Activated CD8-positive, alpha-beta memory T cell treated with anti-CD3 and anti-CD28 coated beads, Interleukin-2, amount 50 U/mL, for 1 hour (primary cell): ENCODE measurements around the gene CNTRL.
"Not testable (repeated sequence)": the region's sequence is repeated elsewhere in the genome, so short reads cannot be mapped to it uniquely, and the experiment has no call there.

ENCODE experiments used
- DNase-seq: peaks from one replicate; pipeline ENCODE4 v3.0.0-alpha.2; 2020; ENCODE audit errors: extremely low read depth

The CNTRL gene

GRCh38 chr9:121069396-121069795 lies 5.4 kb upstream of the CNTRL start:
- DNase-seq, result no peak

- no peak for DNase-seq
Measured at GRCh38 chr9:121071370-121071755, 3.4 kb upstream of the CNTRL start.

- DNase-seq, result no peak
Measured at GRCh38 chr9:121071756-121072421, 2.9 kb upstream of the CNTRL start.

GRCh38 chr9:121073038-121073437 lies 1.7 kb upstream of the CNTRL start:
- DNase-seq, result no peak

- no peak for DNase-seq
Measured at GRCh38 chr9:121075251-121076036, 689 bp downstream of the CNTRL start.

GRCh38 chr9:121082075-121082474 lies 7.3 kb downstream of the CNTRL start:
- no peak for DNase-seq

- DNase-seq, result no peak
Measured at GRCh38 chr9:121085661-121086060, 10.9 kb downstream of the CNTRL start.

GRCh38 chr9:121088576-121088975 lies 13.8 kb downstream of the CNTRL start:
- no peak for DNase-seq

- not testable (repeated sequence) for DNase-seq
Measured at GRCh38 chr9:121090743-121091142, 16.0 kb downstream of the CNTRL start.

GRCh38 chr9:121095057-121095456 lies 20.3 kb downstream of the CNTRL start:
- no peak for DNase-seq

GRCh38 chr9:121098567-121099198 lies 23.9 kb downstream of the CNTRL start:
- DNase-seq, result no peak

- not testable (repeated sequence) for DNase-seq
Measured at GRCh38 chr9:121104054-121104453, 29.3 kb downstream of the CNTRL start.

- DNase-seq, result no peak
Measured at GRCh38 chr9:121105531-121105930, 30.8 kb downstream of the CNTRL start.

- DNase-seq, result no peak
Measured at GRCh38 chr9:121107029-121107428, 32.3 kb downstream of the CNTRL start.

GRCh38 chr9:121107881-121108280 lies 33.1 kb downstream of the CNTRL start:
- no peak for DNase-seq

- no peak for DNase-seq
Measured at GRCh38 chr9:121115466-121115865, 40.7 kb downstream of the CNTRL start.

- DNase-seq, result no peak
Measured at GRCh38 chr9:121118266-121118665, 43.5 kb downstream of the CNTRL start.

GRCh38 chr9:121120386-121120785 lies 45.6 kb downstream of the CNTRL start:
- no peak for DNase-seq

GRCh38 chr9:121121582-121122087 lies 46.9 kb downstream of the CNTRL start:
- DNase-seq, result peak; percentile 85

- no peak for DNase-seq
Measured at GRCh38 chr9:121122246-121123032, 47.7 kb downstream of the CNTRL start.

- DNase-seq, result no peak
Measured at GRCh38 chr9:121123816-121124535, 49.2 kb downstream of the CNTRL start.
